Fibroblast of villous mesenchyme (primary cell): ENCODE measurements around the gene QRFP. TPM values are rescaled to one million over a fixed set of nuclear protein-coding genes. Genes with fewer than 3 reads are reported as not detected.
A peak's percentile ranks its signal among the peaks of the same experiment; 100 is the strongest.

ENCODE experiments used
- DNase-seq: peaks from one replicate; pipeline ENCODE4 v3.0.0-alpha.2; 2010; ENCODE audit warnings: low read depth
- H3K4me3 ChIP-seq: 2 replicates; pipeline ENCODE4 v1.5.1; 2011; ENCODE audit warnings: low read depth, mild to moderate bottlenecking, low read length
- CTCF ChIP-seq: IDR thresholded peaks from 2 replicates; pipeline ENCODE4 v1.5.1; 2012; ENCODE audit warnings: low read depth, mild to moderate bottlenecking, low read length; ENCODE audit not compliant: insufficient read depth
- total RNA-seq: library from RNA; depleted of rRNA; stranded (reverse); fragments of >200 nt; gene quantifications from 2 replicates; pipeline ENCODE4 v1.2.3, GENCODE V29; 2012

Gene QRFP
- total RNA-seq, 1 donor, result not detected

GRCh38 chr9:130937146-130938076 lies 40.8 kb upstream of the QRFP start:
- no peak for TF ChIP-seq CTCF
- DNase-seq, result no peak
- H3K4me3 ChIP-seq, result no peak overlapping the region

GRCh38 chr9:130936285-130937117 lies 39.9 kb upstream of the QRFP start:
- no peak for TF ChIP-seq CTCF
- no peak overlapping the region for H3K4me3 ChIP-seq
- peak; percentile 70 for DNase-seq

GRCh38 chr9:130935648-130936271 lies 39.1 kb upstream of the QRFP start:
- no peak for TF ChIP-seq CTCF
- DNase-seq, result peak; percentile 44
- no peak overlapping the region for H3K4me3 ChIP-seq

GRCh38 chr9:130934702-130935647 lies 38.4 kb upstream of the QRFP start:
- H3K4me3 ChIP-seq, result no peak overlapping the region
- no peak for DNase-seq
- no peak for TF ChIP-seq CTCF

- DNase-seq, result no peak
- no peak overlapping the region for H3K4me3 ChIP-seq
- no peak for TF ChIP-seq CTCF
These were observed 37.6 kb upstream of the QRFP start for GRCh38 chr9:130934246-130934645.
